Chondrocyte (in vitro differentiated cells): ENCODE data around the gene SUGCT. TPM values are rescaled to one million over a fixed set of nuclear protein-coding genes. Genes with fewer than 3 reads are reported as not detected.

Experiments used
- DNase-seq: peaks from one replicate; pipeline ENCODE4 v3.0.0; 2021; ENCODE audit warnings: mixed read lengths, low spot score
- H3K27ac Mint-ChIP-seq: one replicate; pipeline ENCODE4 v1.8.0; 2021; ENCODE audit warnings: mild to moderate bottlenecking, moderate library complexity, mixed read lengths; ENCODE audit not compliant: unreplicated experiment
- H3K27me3 Mint-ChIP-seq: 2 replicates; pipeline ENCODE4 v1.8.0; 2021; ENCODE audit warnings: low read depth, mixed read lengths
- H3K36me3 Mint-ChIP-seq: 2 replicates; pipeline ENCODE4 v1.8.0; 2021; ENCODE audit warnings: low read depth, mixed read lengths
- H3K4me1 Mint-ChIP-seq: 2 replicates; pipeline ENCODE4 v1.8.0; 2021; ENCODE audit warnings: low read depth, mild to moderate bottlenecking, mixed read lengths
- H3K4me3 Mint-ChIP-seq: one replicate; pipeline ENCODE4 v1.8.0; 2021; ENCODE audit warnings: mild to moderate bottlenecking, moderate library complexity, mixed read lengths; ENCODE audit not compliant: unreplicated experiment
- H3K9me3 Mint-ChIP-seq: 2 replicates; pipeline ENCODE4 v1.8.0; 2021; ENCODE audit warnings: low read depth, mixed read lengths
- total RNA-seq: library from RNA; stranded (reverse); gene quantifications from 3 replicates; pipeline ENCODE4 v1.2.1, GENCODE V29; 2021
- TF ChIP-seq, protein P1 (sequence below): fragments of 200-600 bp; sonication (generic); IDR thresholded peaks from 2 replicates; pipeline ENCODE4 v1.5.0; 2021; ENCODE audit warnings: antibody characterized with exemption, mild to moderate bottlenecking, moderate library complexity

The SUGCT gene
- total RNA-seq, 1 donor from 2014 or later = 34.4 TPM

DNA sequence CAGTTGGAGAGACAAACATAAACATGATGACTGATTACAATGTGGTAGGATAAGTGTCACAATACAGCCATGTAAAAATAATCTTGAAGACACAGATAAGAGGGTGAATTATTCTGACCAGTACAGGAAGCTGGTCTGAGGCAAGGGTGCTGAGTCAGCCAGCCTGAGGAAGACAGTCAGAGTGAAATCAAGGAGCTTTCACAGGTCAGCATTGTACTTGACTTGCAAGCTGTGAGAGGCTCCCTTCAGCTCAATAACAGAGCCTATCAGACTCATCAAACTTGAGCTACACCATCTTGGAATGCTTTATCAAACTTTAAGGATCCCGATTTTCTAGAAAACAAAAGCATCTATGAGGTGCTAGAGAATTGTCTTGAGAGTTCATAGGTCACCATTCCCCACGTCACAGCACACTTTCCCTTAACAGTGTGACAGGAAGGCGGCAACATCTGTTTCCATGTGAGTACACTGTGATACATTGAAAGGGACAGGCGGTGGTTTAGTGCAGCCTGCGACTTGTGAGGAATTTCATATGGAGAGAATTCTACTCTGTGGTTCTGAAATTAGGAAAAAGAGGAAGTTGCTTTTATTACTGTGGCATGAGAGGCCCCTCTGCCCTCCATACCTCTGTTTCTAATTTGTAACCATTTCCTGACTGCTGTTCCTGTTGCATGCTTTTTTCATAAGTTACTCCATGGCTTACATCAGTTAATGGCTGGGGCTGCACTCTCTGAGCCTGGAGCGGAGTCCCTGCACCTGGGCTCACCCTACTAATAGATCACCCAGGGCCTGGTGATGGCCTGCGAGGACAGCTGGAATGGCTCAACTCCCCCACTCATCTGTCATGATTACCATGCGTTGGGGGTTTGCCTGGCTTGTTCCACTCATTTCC, 417.1 kb downstream of the SUGCT start:
- Mint-ChIP-seq H3K27ac (peak overlapping the region; percentile 6), H3K36me3 (peaks cover 2% of the 10 kb centered on the region), H3K9me3 (no peaks in the 10 kb centered on the region), H3K27me3 (no peaks in the 10 kb centered on the region), H3K4me3 (no peak overlapping the region), H3K4me1 (peaks cover 5% of the 10 kb centered on the region)
- TF ChIP-seq, protein P1, sequence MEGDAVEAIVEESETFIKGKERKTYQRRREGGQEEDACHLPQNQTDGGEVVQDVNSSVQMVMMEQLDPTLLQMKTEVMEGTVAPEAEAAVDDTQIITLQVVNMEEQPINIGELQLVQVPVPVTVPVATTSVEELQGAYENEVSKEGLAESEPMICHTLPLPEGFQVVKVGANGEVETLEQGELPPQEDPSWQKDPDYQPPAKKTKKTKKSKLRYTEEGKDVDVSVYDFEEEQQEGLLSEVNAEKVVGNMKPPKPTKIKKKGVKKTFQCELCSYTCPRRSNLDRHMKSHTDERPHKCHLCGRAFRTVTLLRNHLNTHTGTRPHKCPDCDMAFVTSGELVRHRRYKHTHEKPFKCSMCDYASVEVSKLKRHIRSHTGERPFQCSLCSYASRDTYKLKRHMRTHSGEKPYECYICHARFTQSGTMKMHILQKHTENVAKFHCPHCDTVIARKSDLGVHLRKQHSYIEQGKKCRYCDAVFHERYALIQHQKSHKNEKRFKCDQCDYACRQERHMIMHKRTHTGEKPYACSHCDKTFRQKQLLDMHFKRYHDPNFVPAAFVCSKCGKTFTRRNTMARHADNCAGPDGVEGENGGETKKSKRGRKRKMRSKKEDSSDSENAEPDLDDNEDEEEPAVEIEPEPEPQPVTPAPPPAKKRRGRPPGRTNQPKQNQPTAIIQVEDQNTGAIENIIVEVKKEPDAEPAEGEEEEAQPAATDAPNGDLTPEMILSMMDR = no peak
- no peak for DNase-seq

DNA sequence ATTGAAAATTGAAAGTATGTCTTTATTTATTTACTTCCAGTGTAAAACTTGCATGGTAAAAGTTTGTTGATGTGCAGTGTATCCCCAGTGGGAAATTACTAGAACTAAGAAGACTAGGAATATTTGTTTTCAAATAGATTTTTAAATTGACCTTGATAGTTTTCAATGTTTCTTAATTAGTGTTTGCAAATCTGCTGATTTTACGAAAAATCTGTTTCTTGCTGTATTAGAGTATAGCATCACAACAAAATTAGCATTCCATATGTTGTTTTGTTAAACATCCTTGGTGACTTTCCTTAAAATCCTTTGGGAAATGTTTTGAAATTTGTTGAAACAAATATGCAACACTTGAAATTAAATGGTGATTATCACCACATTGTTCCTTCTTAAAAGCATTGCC, 425.9 kb downstream of the SUGCT start:
- Mint-ChIP-seq H3K36me3 (peaks cover 8% of the 10 kb centered on the region), H3K27me3 (no peaks in the 10 kb centered on the region), H3K4me1 (peaks cover 38% of the 10 kb centered on the region), H3K27ac (no peak overlapping the region), H3K9me3 (peaks cover 3% of the 10 kb centered on the region), H3K4me3 (no peak overlapping the region)
- no peak for DNase-seq
- TF ChIP-seq, protein P1 = no peak

DNA sequence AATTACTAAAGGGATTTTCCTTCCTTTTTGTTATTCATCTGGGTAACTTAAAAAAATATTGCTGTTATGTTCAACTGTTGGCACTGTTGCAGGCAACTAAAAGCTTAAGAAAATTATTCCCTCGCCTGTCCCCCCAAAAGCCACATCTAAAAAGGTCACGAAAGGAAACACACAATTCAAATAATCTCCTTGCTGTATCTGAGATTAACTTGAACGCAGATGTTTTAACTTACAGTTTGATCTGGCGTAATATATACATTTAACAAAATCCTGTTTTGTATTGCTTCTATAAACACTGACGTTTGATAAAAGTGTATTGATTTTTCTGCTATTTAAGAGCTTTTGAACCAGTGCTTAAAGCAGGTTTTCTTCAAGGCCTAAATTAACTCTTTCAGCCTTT, 432.1 kb downstream of the SUGCT start:
- TF ChIP-seq, protein P1 = no peak
- peaks cover 63% of the 10 kb centered on the region for H3K4me1 Mint-ChIP-seq
- H3K27ac Mint-ChIP-seq = no peak overlapping the region
- H3K27me3 Mint-ChIP-seq = no peaks in the 10 kb centered on the region
- H3K36me3 Mint-ChIP-seq = peaks cover 6% of the 10 kb centered on the region
- no peak for DNase-seq
- H3K4me3 Mint-ChIP-seq = no peak overlapping the region
- no peaks in the 10 kb centered on the region for H3K9me3 Mint-ChIP-seq

- H3K4me1 Mint-ChIP-seq = peaks cover 87% of the 10 kb centered on the region
- H3K4me3 Mint-ChIP-seq = no peak overlapping the region
- TF ChIP-seq, protein P1 = no peak
- H3K27me3 Mint-ChIP-seq = no peaks in the 10 kb centered on the region
- H3K9me3 Mint-ChIP-seq = no peaks in the 10 kb centered on the region
- no peak overlapping the region for H3K27ac Mint-ChIP-seq
- no peak for DNase-seq
- H3K36me3 Mint-ChIP-seq = peaks cover 3% of the 10 kb centered on the region
Measured at GRCh38 chr7:40569326-40569725, 434.5 kb downstream of the SUGCT start.

DNA sequence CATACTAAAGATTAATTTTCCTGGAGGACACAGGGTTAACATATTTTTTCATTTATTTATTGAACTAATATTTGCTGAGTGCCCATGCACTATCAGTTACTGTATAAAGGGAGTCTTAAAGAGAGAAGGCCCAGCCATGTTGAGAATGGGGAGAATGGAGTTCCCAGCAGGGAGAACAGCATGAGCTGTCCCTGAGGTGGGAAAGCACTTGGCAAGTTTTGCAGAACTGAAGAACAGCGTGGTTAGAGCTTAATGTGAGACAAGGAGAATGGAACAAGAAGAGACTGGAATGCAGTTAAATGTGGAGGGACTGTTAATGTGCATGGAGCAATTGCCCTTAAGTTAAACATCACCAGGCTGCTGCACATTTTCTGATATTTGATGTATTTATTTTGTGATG, 435.4 kb downstream of the SUGCT start:
- peaks cover 80% of the 10 kb centered on the region for H3K4me1 Mint-ChIP-seq
- no peaks in the 10 kb centered on the region for H3K27me3 Mint-ChIP-seq
- no peak for DNase-seq
- TF ChIP-seq, protein P1 = no peak
- no peak overlapping the region for H3K4me3 Mint-ChIP-seq
- H3K36me3 Mint-ChIP-seq = peaks cover 3% of the 10 kb centered on the region
- H3K9me3 Mint-ChIP-seq = no peaks in the 10 kb centered on the region
- peak overlapping the region; percentile 83 for H3K27ac Mint-ChIP-seq
